Astrocyte of the spinal cord (primary cell): Measurements from ENCODE around the gene TRNT1.

Experiments
- DNase-seq: peaks from one replicate; pipeline ENCODE4 v3.0.0; 2011; ENCODE audit warnings: low read depth, low spot score
- H3K4me3 ChIP-seq: 2 replicates; pipeline ENCODE4 v1.5.1; 2011; ENCODE audit warnings: low read depth, mild to moderate bottlenecking, low read length, moderate library complexity
- CTCF ChIP-seq: IDR thresholded peaks from 2 replicates; pipeline ENCODE4 v1.5.1; 2012; ENCODE audit warnings: low read depth, mild to moderate bottlenecking, low read length, inconsistent platforms
- in situ Hi-C: cut with HindIII; loops from 2 replicates; pipeline ENCODE4 v1.10.0; 2017; ENCODE audit warnings: low sequenced_read_pairs

TRNT1 gene

GRCh38 chr3:3149560-3149959 is 22.8 kb downstream of the TRNT1 start:
- TF ChIP-seq CTCF, result no peak
- in situ Hi-C loops, result no loop called here
- no peak for DNase-seq
- no peak overlapping the region for H3K4me3 ChIP-seq

GRCh38 chr3:3151513-3151912 is 24.8 kb downstream of the TRNT1 start:
- DNase-seq, result no peak
- H3K4me3 ChIP-seq, result no peak overlapping the region
- TF ChIP-seq CTCF, result no peak
- in situ Hi-C loops, result no loop called here

GRCh38 chr3:3154879-3155610 is 28.3 kb downstream of the TRNT1 start:
- no peak overlapping the region for H3K4me3 ChIP-seq
- in situ Hi-C loops, result no loop called here
- TF ChIP-seq CTCF, result no peak
- DNase-seq, result no peak

GRCh38 chr3:3157484-3157883 is 30.7 kb downstream of the TRNT1 start:
- H3K4me3 ChIP-seq, result no peak overlapping the region
- no peak for TF ChIP-seq CTCF
- in situ Hi-C loops, result no loop called here
- no peak for DNase-seq

DNA sequence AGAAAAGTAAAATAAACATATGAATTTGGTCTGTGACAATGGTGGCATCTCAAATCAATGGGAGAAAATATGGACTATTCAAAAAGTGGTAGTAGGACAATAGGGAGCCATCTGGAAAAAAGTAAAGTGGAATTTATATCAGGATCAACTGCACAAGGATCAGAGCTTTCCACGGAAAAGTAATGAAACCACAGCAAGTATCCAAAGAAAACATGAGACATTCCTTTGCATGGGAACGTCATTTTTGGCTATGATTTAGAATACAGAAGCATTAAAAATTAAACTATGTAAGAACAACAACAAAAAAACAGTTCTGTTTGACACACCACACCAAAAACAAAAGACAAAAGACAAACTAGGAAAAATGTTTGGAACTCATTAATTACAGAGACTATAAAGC is 34.1 kb downstream of the TRNT1 start:
- DNase-seq, result no peak
- in situ Hi-C loops, result no loop called here
- no peak overlapping the region for H3K4me3 ChIP-seq
- no peak for TF ChIP-seq CTCF

DNA sequence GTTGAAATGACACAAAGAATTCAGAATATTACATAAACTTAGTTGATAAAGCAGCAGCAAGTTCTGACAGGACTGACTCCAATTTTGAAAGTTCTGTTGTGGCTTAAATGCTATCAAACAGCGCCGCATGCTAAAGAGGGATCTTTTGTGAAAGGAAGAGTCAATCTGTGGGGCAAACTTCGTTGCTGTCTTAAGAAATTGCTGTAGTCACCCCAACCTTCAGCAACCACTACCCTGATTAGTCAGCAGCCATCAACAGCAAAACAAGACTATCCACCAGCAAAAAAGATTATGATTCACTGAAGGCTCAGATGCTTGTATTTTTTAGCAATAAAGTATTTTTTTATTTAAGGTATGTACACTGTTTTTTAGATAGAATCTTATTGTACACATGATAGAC is 38.5 kb downstream of the TRNT1 start:
- in situ Hi-C loops, result no loop called here
- DNase-seq, result no peak
- H3K4me3 ChIP-seq, result no peak overlapping the region
- TF ChIP-seq CTCF, result no peak
